Upper lobe of left lung (tissue), 6 donors: ENCODE measurements around the gene DYRK3. TPM values are rescaled to one million over a fixed set of nuclear protein-coding genes. Genes with fewer than 3 reads are reported as not detected.

Experiments
- ATAC-seq, 2 donors: fragments of 200-7000 bp; cut with Tn5 transposase; one replicate each; pipeline ENCODE4 v1.9.1; 2022; ENCODE audit warnings: mild to moderate bottlenecking in 2 of 2, moderate library complexity in 2 of 2; ENCODE audit not compliant: low FRiP score in 2 of 2
- DNase-seq, 2 donors: peaks; one replicate each; pipeline ENCODE4 v3.0.0-alpha.2; 2019 to 2020
- H3K27ac ChIP-seq, 4 donors: fragments of 200-600 bp; sonication (generic); one replicate each; pipeline ENCODE4 v1.5.1; 2016 to 2019
- H3K27me3 ChIP-seq, 4 donors: fragments of 200-600 bp; sonication (generic); one replicate each; pipeline ENCODE4 v1.5.1; 2017 to 2019
- H3K36me3 ChIP-seq, 4 donors: fragments of 200-600 bp; sonication (generic); one replicate each; pipeline ENCODE4 v1.5.1; 2016 to 2019
- H3K4me1 ChIP-seq, 4 donors: fragments of 200-600 bp; sonication (generic); one replicate each; pipeline ENCODE4 v1.5.1; 2018 to 2019
- H3K4me3 ChIP-seq, 4 donors: fragments of 200-600 bp; sonication (generic); one replicate each; pipeline ENCODE4 v1.5.1; 2017 to 2019; ENCODE audit warnings: mild to moderate bottlenecking in 2 of 4, moderate library complexity in 1 of 4
- H3K9me3 ChIP-seq, 4 donors: fragments of 200-600 bp; sonication (generic); one replicate each; pipeline ENCODE4 v1.5.1; 2018 to 2019
- EP300 ChIP-seq, 4 donors: sonication (generic); formaldehyde crosslinking; IDR thresholded peaks; one replicate each; pipeline ENCODE4 v1.5.1; 2017; ENCODE audit warnings: antibody characterized with exemption in 4 of 4, control low read depth in 2 of 4
- POLR2A ChIP-seq, 4 donors: fragments of 450-650 bp; IDR thresholded peaks; one replicate each; pipeline ENCODE4 v1.5.1; 2016 to 2017; ENCODE audit warnings: antibody characterized with exemption in 4 of 4, mild to moderate bottlenecking in 2 of 4
- POLR2AphosphoS5 ChIP-seq, 2 donors: sonication (generic); formaldehyde crosslinking; IDR thresholded peaks; one replicate each; pipeline ENCODE4 v1.5.1; 2017; ENCODE audit warnings: antibody characterized with exemption in 2 of 2
- WGBS, 2 donors: methylation state at CpG; one replicate each; pipeline ENCODE4 v1.1.5; 2017 to 2018; 5-methylcytosine and 5-hydroxymethylcytosine counted together
- total RNA-seq, 6 donors: library from RNA; depleted of rRNA in 4 of 6; stranded (reverse); fragments of >200 nt in 4 of 6; gene quantifications; one replicate each; pipeline versions ENCODE4 v1.1.0 to v1.2.1, GENCODE V29; 2016 to 2021
- TF ChIP-seq, protein P1 (sequence below), 6 experiments: fragments of 450-650 bp in 4 of 6; fragments of 200-600 bp in 2 of 6; sonication (generic) in 2 of 6; IDR thresholded peaks; one replicate each; pipeline ENCODE4 v1.5.1; 2016 to 2019; ENCODE audit warnings: antibody characterized with exemption in 6 of 6
- donor health status: DM: no; HTN: no; CAD: no; lungs with moderate emphysema.
- donor health status: DM: no; HTN: yes; CAD: no; lungs with severe emphysema.

DYRK3 gene
- total RNA-seq, 6 donors from 2014 or later = 4.1 to 20.7 (median 7.0) TPM

DNA sequence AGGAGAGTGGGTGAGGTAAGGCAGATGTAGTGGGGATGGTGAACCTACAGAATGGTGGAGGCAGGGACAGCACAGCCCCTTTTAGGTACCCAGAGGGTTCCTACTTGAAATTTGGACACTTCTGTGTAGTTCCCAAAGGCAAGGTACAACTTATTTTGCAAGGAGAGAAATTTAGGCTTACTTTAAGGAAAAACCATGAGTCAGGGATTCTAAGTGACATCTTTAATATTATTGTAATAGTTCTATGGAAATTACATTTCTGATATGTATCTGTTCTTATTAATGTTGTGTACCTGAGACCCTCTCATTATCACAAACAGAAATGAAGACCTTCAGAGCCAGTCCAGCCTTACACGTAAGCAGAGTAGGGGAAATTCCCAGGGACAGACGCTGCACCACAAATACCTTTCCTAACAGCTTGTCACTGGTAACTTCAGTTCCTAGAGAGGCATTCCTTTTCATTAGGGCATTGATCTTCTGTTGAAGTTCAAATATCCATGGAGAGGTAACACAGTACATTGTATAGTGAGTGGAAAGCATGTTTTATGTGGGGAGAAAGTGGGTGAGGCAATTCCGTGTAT lies 7.9 kb downstream of the DYRK3 start:
- no peak for DNase-seq
- Histone ChIP-seq H3K4me3 (no peak overlapping the region), H3K27me3 (no peaks in the 10 kb centered on the region), H3K36me3 (peaks cover 0 to 10% (median 7%) of the 10 kb centered on the region in 4 donors), H3K4me1 (no peaks in the 10 kb centered on the region), H3K27ac (no peak overlapping the region), H3K9me3 (no peaks in the 10 kb centered on the region)
- no peak for ATAC-seq
- 85 to 92% methylated on average over 3 of the region's 3 CpGs for WGBS, 2 donors
- TF ChIP-seq, protein P1, sequence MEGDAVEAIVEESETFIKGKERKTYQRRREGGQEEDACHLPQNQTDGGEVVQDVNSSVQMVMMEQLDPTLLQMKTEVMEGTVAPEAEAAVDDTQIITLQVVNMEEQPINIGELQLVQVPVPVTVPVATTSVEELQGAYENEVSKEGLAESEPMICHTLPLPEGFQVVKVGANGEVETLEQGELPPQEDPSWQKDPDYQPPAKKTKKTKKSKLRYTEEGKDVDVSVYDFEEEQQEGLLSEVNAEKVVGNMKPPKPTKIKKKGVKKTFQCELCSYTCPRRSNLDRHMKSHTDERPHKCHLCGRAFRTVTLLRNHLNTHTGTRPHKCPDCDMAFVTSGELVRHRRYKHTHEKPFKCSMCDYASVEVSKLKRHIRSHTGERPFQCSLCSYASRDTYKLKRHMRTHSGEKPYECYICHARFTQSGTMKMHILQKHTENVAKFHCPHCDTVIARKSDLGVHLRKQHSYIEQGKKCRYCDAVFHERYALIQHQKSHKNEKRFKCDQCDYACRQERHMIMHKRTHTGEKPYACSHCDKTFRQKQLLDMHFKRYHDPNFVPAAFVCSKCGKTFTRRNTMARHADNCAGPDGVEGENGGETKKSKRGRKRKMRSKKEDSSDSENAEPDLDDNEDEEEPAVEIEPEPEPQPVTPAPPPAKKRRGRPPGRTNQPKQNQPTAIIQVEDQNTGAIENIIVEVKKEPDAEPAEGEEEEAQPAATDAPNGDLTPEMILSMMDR (IDR thresholded peaks at IDR 0.05) = no peak
- TF ChIP-seq EP300 (IDR thresholded peaks at IDR 0.05) (no peak), POLR2AphosphoS5 (IDR thresholded peaks at IDR 0.05) (no peak), POLR2A (IDR thresholded peaks at IDR 0.05) (no peak)

- Histone ChIP-seq H3K9me3 (no peaks in the 10 kb centered on the region), H3K36me3 (peaks cover 0 to 22% (median 12%) of the 10 kb centered on the region in 4 donors), H3K27me3 (no peaks in the 10 kb centered on the region), H3K4me1 (peaks cover 0 to 9% (median 2%) of the 10 kb centered on the region in 4 donors), H3K27ac (no peak overlapping the region), H3K4me3 (no peak overlapping the region)
- no peak for TF ChIP-seq POLR2A (IDR thresholded peaks at IDR 0.05)
- TF ChIP-seq EP300 (IDR thresholded peaks at IDR 0.05) = no peak
- WGBS, 2 donors = 77 to 100% methylated on average over 1 of the region's 1 CpG
- DNase-seq (no peak), ATAC-seq (no peak)
These were observed 11.2 kb downstream of the DYRK3 start for GRCh38 chr1:206646504-206646903.

DNA sequence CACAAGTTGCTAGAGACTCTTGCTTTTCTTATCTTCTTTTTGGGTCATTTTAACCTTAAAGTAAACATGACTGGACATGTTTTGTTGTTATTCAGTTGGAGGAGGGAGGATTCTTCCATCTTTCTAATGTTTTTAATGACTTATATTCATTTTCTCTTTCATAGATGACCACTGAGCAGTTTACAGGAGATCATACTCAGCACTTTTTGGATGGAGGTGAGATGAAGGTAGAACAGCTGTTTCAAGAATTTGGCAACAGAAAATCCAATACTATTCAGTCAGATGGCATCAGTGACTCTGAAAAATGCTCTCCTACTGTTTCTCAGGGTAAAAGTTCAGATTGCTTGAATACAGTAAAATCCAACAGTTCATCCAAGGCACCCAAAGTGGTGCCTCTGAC lies 11.9 kb downstream of the DYRK3 start:
- Histone ChIP-seq H3K27me3 (no peaks in the 10 kb centered on the region), H3K9me3 (no peaks in the 10 kb centered on the region), H3K4me1 (peaks cover 0 to 9% (median 2%) of the 10 kb centered on the region in 4 donors), H3K36me3 (peaks cover 0 to 25% (median 12%) of the 10 kb centered on the region in 4 donors), H3K27ac (no peak overlapping the region), H3K4me3 (no peak overlapping the region)
- ATAC-seq (no peak), DNase-seq (no peak)
- TF ChIP-seq EP300 (IDR thresholded peaks at IDR 0.05) = no peak
- no peak for TF ChIP-seq POLR2A (IDR thresholded peaks at IDR 0.05)
- TF ChIP-seq, protein P1 (IDR thresholded peaks at IDR 0.05) = no peak

DNA sequence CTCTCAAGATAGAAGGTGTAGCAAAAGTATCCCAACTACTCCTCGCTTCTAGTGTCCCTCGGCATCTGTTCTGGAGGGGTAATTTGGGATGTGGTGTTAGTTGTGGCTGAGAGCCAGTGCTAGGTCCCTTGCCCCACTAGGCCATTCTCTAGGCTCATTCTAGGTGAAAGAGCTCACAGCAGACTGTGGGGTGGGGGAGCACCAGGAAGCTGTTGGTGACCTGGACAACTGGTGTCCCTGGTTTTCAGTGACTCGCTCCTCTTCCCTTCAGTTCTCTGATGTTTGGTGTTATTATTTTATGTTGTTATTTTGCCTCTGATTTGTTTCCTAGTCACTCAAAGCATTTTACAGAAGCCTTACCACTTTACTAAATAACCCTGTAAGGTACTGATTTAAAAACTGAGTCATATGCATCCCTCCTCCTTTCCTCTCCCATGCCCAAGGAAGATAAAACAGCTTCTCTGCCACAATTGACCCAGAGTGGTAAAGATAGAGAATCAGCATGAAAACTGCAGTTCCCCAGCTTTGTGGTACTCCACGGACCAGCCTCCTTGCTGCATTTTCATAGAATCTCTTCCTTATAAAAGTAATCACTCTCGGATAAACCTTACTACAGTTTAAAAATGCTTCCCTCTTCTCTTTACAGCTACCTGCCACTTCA lies 14.1 kb downstream of the DYRK3 start:
- TF ChIP-seq EP300 (IDR thresholded peaks at IDR 0.05) (no peak), POLR2AphosphoS5 (IDR thresholded peaks at IDR 0.05) (no peak), POLR2A (IDR thresholded peaks at IDR 0.05) (no peak)
- TF ChIP-seq, protein P1 (IDR thresholded peaks at IDR 0.05) = no peak
- Histone ChIP-seq H3K4me1 (peaks cover 0 to 9% (median 2%) of the 10 kb centered on the region in 4 donors), H3K9me3 (no peaks in the 10 kb centered on the region), H3K36me3 (peaks cover 0 to 25% (median 12%) of the 10 kb centered on the region in 4 donors), H3K4me3 (no peak overlapping the region), H3K27ac (peak overlapping the region in 2 of 4 donors; percentile 53 to 60), H3K27me3 (no peaks in the 10 kb centered on the region)
- ATAC-seq = no peak
- WGBS, 2 donors = 88 to 90% methylated on average over 5 of the region's 5 CpGs
- no peak for DNase-seq

DNA sequence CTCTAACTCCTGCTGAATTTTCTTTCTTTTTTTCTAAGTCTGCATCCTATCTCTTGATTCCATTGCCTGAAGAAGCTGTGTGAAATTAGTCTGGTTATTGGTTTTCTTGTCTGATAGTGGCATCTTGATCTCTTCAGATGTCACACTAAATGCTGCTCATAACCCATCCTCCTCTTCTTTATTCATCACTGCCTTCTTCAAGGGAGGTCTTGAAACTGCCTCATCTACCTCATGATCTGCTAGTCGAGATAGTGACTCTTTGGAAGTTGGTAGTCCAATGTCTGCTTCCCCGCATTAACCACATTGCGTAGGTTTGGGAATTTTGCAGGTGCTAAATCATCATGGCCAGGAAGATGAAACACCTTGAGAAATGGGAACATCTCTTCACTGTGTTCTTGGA lies 15.7 kb downstream of the DYRK3 start:
- TF ChIP-seq POLR2AphosphoS5 (IDR thresholded peaks at IDR 0.05) = no peak
- TF ChIP-seq, protein P1 (IDR thresholded peaks at IDR 0.05) = no peak
- Histone ChIP-seq H3K27ac (no peak overlapping the region), H3K4me3 (no peak overlapping the region), H3K27me3 (no peaks in the 10 kb centered on the region), H3K36me3 (peaks cover 0 to 25% (median 12%) of the 10 kb centered on the region in 4 donors), H3K4me1 (peaks cover 0 to 15% (median 6%) of the 10 kb centered on the region in 4 donors), H3K9me3 (no peaks in the 10 kb centered on the region)
- WGBS, 2 donors = 96% methylated on average over 3 of the region's 3 CpGs
- no peak for DNase-seq
- ATAC-seq = no peak
